Measurements from ENCODE around the gene MRPL17. TPM values are rescaled to one million over a fixed set of nuclear protein-coding genes. Genes with fewer than 3 reads are reported as not detected.
A peak's percentile ranks its signal among the peaks of the same experiment; 100 is the strongest.

Gene MRPL17
- total and polyA plus RNA-seq, 9 of the 15 experiments (the other 6 are each of a cell fraction or from before 2014, with no cell fraction given) = 33.9 to 81.6 (median 43.9) TPM

GRCh38 chr11:6682936-6683861, at the start of gene MRPL17 (continued):
- peak; percentile 47 for TF ChIP-seq PRDM10 (IDR thresholded peaks at IDR 0.05; ENCODE audit: partially characterized antibody)
- peak; percentile 95 for TF ChIP-seq KDM5B (IDR thresholded peaks at IDR 0.05; ENCODE audit: insufficient replicate concordance, low read depth, low read length)
- TF ChIP-seq, protein P1, sequence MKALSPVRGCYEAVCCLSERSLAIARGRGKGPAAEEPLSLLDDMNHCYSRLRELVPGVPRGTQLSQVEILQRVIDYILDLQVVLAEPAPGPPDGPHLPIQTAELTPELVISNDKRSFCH (CRISPR knock-in tag; IDR thresholded peaks at IDR 0.05) = no peak
- TF ChIP-seq, protein P1 (tag; IDR thresholded peaks at IDR 0.05) = peak; percentile 40; the same call in 1 of the 2 replicates
- peak; percentile 58; the same call in 1 of the 2 replicates for TF ChIP-seq ATF4 (CRISPR knock-in tag; IDR thresholded peaks at IDR 0.05)
- TF ChIP-seq NFIC (IDR thresholded peaks at IDR 0.05) = peak; percentile 56; the same call in 1 of the 2 replicates
- TF ChIP-seq SOX6 (IDR thresholded peaks at IDR 0.05) = peak; percentile 69
- TF ChIP-seq ZBED1 (IDR thresholded peaks at IDR 0.05) = 0 out of 2 replicates have a peak, but pooled peaks have one; percentile 48
- no peak for TF ChIP-seq PCBP2 (IDR thresholded peaks at IDR 0.05; ENCODE audit: low read depth, low read length, poor library complexity, severe bottlenecking)
- peak; percentile 98 for TF ChIP-seq POLR2B (IDR thresholded peaks at IDR 0.05; ENCODE audit: low read depth, partially characterized antibody)
- TF ChIP-seq JUND (IDR thresholded peaks at IDR 0.05; ENCODE audit: borderline replicate concordance, low read depth, low read length) = peak; percentile 78
- peak; percentile 48; the same call in 1 of the 3 replicates for TF ChIP-seq JUND (tag; IDR thresholded peaks at IDR 0.05; ENCODE audit: borderline replicate concordance, low read depth, low read length)
- TF ChIP-seq FOSL1 (tag; conservative IDR thresholded peaks at IDR 0.05) = peak; percentile 58
- TF ChIP-seq EWSR1 (IDR thresholded peaks at IDR 0.05; ENCODE audit: borderline replicate concordance, low read depth, partially characterized antibody) = no peak
- no peak for TF ChIP-seq ZEB2 (IDR thresholded peaks at IDR 0.05)
- TF ChIP-seq, protein P2, sequence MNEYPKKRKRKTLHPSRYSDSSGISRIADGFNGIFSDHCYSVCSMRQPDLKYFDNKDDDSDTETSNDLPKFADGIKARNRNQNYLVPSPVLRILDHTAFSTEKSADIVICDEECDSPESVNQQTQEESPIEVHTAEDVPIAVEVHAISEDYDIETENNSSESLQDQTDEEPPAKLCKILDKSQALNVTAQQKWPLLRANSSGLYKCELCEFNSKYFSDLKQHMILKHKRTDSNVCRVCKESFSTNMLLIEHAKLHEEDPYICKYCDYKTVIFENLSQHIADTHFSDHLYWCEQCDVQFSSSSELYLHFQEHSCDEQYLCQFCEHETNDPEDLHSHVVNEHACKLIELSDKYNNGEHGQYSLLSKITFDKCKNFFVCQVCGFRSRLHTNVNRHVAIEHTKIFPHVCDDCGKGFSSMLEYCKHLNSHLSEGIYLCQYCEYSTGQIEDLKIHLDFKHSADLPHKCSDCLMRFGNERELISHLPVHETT (CRISPR knock-in tag; conservative IDR thresholded peaks at IDR 0.05 in 1 of 2, IDR thresholded peaks at IDR 0.05 in 1 of 2) = peak in 1 of 2 experiments; percentile 78; a peak in 2 of 4 replicates
- no peak for TF ChIP-seq ZNF41 (CRISPR knock-in tag; conservative IDR thresholded peaks at IDR 0.05)
- TF ChIP-seq ZNF75A (CRISPR knock-in tag; IDR thresholded peaks at IDR 0.05) = 0 out of 2 replicates have a peak, but pooled peaks have one; percentile 34
- peak in 1 of 2 experiments; percentile 34; a peak in 1 of 3 replicates for TF ChIP-seq CBX3 (IDR thresholded peaks at IDR 0.05; ENCODE audit: borderline replicate concordance in 1 of 2, low read length in 2 of 2)
- TF ChIP-seq MYNN (IDR thresholded peaks at IDR 0.05) = peak; percentile 40; the same call in 1 of the 2 replicates
- TF ChIP-seq MYNN (CRISPR knock-in tag; IDR thresholded peaks at IDR 0.05) = no peak

All from K562 (cell line).